ENCODE data around the gene SERPINB1.

DNA sequence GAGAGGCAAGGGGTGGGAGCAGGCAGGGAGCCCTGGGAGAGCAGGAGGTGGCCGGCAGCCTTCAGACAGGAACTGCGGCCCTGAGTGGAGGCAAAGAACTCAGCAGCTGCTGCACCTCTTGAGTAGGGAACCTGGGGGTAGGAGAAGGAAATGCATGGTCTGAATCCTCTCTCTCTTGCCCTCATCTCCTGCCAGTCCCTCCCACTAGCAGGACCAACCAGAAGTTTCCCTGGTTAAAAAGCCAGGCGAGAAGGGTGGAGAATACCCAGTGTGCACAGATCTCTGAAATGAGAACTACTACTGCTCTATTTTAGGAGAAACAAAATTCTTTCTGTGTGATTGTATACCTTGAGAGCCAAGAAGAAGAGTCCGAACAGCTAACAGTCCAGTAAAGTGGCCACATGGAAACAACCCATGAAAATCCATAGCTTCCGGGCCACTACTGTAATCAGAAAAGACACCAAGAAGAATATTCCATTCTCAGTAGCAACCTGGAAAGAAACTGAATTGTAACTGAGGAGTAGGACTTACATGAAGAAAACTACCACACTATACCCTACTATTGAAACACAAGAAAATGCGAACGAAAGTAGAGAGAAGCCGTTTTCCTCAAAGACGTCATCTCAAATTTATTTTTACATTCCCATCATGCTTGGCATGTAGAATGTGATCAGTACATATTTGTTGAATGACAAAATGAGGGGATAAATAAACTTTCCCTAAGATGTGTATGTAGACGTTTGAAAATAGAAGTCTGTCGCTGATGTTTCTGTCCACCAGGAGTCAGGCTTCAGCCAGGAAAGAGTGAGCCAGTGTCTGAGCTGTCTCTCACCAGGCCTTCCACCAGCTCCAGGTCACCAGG lies 50.8 kb downstream of the SERPINB1 start:
- TF ChIP-seq, protein P1, sequence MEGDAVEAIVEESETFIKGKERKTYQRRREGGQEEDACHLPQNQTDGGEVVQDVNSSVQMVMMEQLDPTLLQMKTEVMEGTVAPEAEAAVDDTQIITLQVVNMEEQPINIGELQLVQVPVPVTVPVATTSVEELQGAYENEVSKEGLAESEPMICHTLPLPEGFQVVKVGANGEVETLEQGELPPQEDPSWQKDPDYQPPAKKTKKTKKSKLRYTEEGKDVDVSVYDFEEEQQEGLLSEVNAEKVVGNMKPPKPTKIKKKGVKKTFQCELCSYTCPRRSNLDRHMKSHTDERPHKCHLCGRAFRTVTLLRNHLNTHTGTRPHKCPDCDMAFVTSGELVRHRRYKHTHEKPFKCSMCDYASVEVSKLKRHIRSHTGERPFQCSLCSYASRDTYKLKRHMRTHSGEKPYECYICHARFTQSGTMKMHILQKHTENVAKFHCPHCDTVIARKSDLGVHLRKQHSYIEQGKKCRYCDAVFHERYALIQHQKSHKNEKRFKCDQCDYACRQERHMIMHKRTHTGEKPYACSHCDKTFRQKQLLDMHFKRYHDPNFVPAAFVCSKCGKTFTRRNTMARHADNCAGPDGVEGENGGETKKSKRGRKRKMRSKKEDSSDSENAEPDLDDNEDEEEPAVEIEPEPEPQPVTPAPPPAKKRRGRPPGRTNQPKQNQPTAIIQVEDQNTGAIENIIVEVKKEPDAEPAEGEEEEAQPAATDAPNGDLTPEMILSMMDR (conservative IDR thresholded peaks at IDR 0.05; ENCODE audit: low read length), result peak; percentile 90
- no peak for TF ChIP-seq EZH2phosphoT487 (IDR thresholded peaks at IDR 0.05; ENCODE audit: borderline replicate concordance, low read depth, low read length)
